GM18520 (cell line): ENCODE measurements around the gene CITED1.

ENCODE experiments used
- ATAC-seq: cut with Tn5 transposase; IDR thresholded peaks from one replicate; pipeline ENCODE4 v1.9.1; 2021; ENCODE audit not compliant: unreplicated experiment

Gene CITED1

GRCh38 chrX:72271091-72271788, 34.5 kb downstream of the CITED1 start:
- no peak for ATAC-seq

GRCh38 chrX:72270316-72270866, 35.3 kb downstream of the CITED1 start:
- no peak for ATAC-seq

GRCh38 chrX:72269671-72270251, 36.0 kb downstream of the CITED1 start:
- no peak for ATAC-seq

- ATAC-seq = no peak
Measured at GRCh38 chrX:72268597-72269365, 36.9 kb downstream of the CITED1 start.

- no peak for ATAC-seq
Measured at GRCh38 chrX:72265263-72265662, 40.5 kb downstream of the CITED1 start.

GRCh38 chrX:72262077-72262476, 43.6 kb downstream of the CITED1 start:
- no peak for ATAC-seq

GRCh38 chrX:72260448-72260847, 45.3 kb downstream of the CITED1 start:
- ATAC-seq = no peak

- ATAC-seq = no peak
Measured at GRCh38 chrX:72258174-72258573, 47.5 kb downstream of the CITED1 start.

GRCh38 chrX:72255864-72256263, 49.9 kb downstream of the CITED1 start:
- ATAC-seq = no peak

GRCh38 chrX:72255445-72255844, 50.3 kb downstream of the CITED1 start:
- no peak for ATAC-seq

GRCh38 chrX:72254816-72255215, 50.9 kb downstream of the CITED1 start:
- no peak for ATAC-seq

- no peak for ATAC-seq
Measured at GRCh38 chrX:72253686-72254085, 52.0 kb downstream of the CITED1 start.
